Upper lobe of left lung (tissue), 6 donors: Measurements from ENCODE around the gene MBOAT1. TPM values are rescaled to one million over a fixed set of nuclear protein-coding genes. Genes with fewer than 3 reads are reported as not detected.

Experiments used
- ATAC-seq, 2 donors: fragments of 200-7000 bp; cut with Tn5 transposase; one replicate each; pipeline ENCODE4 v1.9.1; 2022; ENCODE audit warnings: mild to moderate bottlenecking in 2 of 2, moderate library complexity in 2 of 2; ENCODE audit not compliant: low FRiP score in 2 of 2
- DNase-seq, 2 donors: peaks; one replicate each; pipeline ENCODE4 v3.0.0-alpha.2; 2019 to 2020
- H3K27ac ChIP-seq, 4 donors: fragments of 200-600 bp; sonication (generic); one replicate each; pipeline ENCODE4 v1.5.1; 2016 to 2019
- H3K27me3 ChIP-seq, 4 donors: fragments of 200-600 bp; sonication (generic); one replicate each; pipeline ENCODE4 v1.5.1; 2017 to 2019
- H3K36me3 ChIP-seq, 4 donors: fragments of 200-600 bp; sonication (generic); one replicate each; pipeline ENCODE4 v1.5.1; 2016 to 2019
- H3K4me1 ChIP-seq, 4 donors: fragments of 200-600 bp; sonication (generic); one replicate each; pipeline ENCODE4 v1.5.1; 2018 to 2019
- H3K4me3 ChIP-seq, 4 donors: fragments of 200-600 bp; sonication (generic); one replicate each; pipeline ENCODE4 v1.5.1; 2017 to 2019; ENCODE audit warnings: mild to moderate bottlenecking in 2 of 4, moderate library complexity in 1 of 4
- H3K9me3 ChIP-seq, 4 donors: fragments of 200-600 bp; sonication (generic); one replicate each; pipeline ENCODE4 v1.5.1; 2018 to 2019
- EP300 ChIP-seq, 4 donors: sonication (generic); formaldehyde crosslinking; IDR thresholded peaks; one replicate each; pipeline ENCODE4 v1.5.1; 2017; ENCODE audit warnings: antibody characterized with exemption in 4 of 4, control low read depth in 2 of 4
- POLR2A ChIP-seq, 4 donors: fragments of 450-650 bp; IDR thresholded peaks; one replicate each; pipeline ENCODE4 v1.5.1; 2016 to 2017; ENCODE audit warnings: antibody characterized with exemption in 4 of 4, mild to moderate bottlenecking in 2 of 4
- POLR2AphosphoS5 ChIP-seq, 2 donors: sonication (generic); formaldehyde crosslinking; IDR thresholded peaks; one replicate each; pipeline ENCODE4 v1.5.1; 2017; ENCODE audit warnings: antibody characterized with exemption in 2 of 2
- WGBS, 2 donors: methylation state at CpG; one replicate each; pipeline ENCODE4 v1.1.5; 2017 to 2018; 5-methylcytosine and 5-hydroxymethylcytosine counted together
- total RNA-seq, 6 donors: library from RNA; depleted of rRNA in 4 of 6; stranded (reverse); fragments of >200 nt in 4 of 6; gene quantifications; one replicate each; pipeline versions ENCODE4 v1.1.0 to v1.2.1, GENCODE V29; 2016 to 2021
- TF ChIP-seq, protein P1 (sequence below), 6 experiments: fragments of 450-650 bp in 4 of 6; fragments of 200-600 bp in 2 of 6; sonication (generic) in 2 of 6; IDR thresholded peaks; one replicate each; pipeline ENCODE4 v1.5.1; 2016 to 2019; ENCODE audit warnings: antibody characterized with exemption in 6 of 6
- donor health status: DM: no; HTN: no; CAD: no; lungs with moderate emphysema.
- donor health status: DM: no; HTN: yes; CAD: no; lungs with severe emphysema.

Gene MBOAT1, protein sequence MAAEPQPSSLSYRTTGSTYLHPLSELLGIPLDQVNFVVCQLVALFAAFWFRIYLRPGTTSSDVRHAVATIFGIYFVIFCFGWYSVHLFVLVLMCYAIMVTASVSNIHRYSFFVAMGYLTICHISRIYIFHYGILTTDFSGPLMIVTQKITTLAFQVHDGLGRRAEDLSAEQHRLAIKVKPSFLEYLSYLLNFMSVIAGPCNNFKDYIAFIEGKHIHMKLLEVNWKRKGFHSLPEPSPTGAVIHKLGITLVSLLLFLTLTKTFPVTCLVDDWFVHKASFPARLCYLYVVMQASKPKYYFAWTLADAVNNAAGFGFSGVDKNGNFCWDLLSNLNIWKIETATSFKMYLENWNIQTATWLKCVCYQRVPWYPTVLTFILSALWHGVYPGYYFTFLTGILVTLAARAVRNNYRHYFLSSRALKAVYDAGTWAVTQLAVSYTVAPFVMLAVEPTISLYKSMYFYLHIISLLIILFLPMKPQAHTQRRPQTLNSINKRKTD
- 10 to 100 TPM in 4 of 6 donors, 1 to 10 TPM in 2; 4.2 to 17.5 (median 12.2) TPM for total RNA-seq

DNA sequence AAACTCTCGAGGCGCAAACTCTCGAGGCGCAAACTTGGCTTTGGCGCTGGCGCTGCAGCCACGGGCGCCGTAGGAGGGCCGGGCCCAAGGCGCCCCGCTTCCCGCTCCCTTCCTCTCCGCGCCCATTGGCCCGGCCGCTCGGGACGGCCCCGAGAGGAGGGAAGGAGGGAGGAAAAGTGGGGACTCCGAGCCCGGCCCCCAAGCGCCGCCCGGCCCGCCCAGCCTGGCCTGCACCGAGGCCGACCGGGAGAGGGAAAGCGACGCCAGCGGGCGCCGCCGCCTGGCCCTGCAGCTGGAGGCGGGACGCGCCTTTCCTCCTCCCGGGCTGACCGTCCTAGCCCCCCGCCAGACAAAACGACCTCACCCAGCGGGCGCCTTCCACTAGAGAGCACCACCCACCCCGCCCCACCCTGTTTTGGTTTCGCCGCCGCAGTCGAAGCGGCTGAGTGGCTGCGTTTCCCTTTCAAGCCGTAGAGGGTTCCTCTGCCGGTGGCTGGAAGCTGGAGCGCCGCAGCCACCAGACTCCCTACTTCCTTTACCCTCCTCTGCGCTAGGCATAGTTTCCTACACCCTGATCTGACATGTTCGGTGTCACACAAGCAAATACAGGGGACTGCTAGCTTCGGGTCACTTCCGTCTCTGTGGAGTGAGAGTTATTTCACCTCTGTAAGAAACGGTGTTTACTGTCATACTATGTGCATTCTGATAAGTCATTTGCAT is at the start of gene MBOAT1:
Gene MBOAT1 (minus strand): TSS at position 78 of the 720 bp plus-strand sequence. CDS start 235 bp downstream, outside the sequence.
- H3K36me3 ChIP-seq: no peaks in the 10 kb centered on the region
- ATAC-seq: peak; percentile 98
- peak; percentile 92 to 98 for DNase-seq
- H3K4me1 ChIP-seq: peaks cover 23 to 41% (median 32%) of the 10 kb centered on the region in 4 donors
- H3K9me3 ChIP-seq: no peaks in the 10 kb centered on the region
- H3K4me3 ChIP-seq: peak within 1 kb of the TSS; percentile 51 to 93 (median 82)
- TF ChIP-seq, protein P1, sequence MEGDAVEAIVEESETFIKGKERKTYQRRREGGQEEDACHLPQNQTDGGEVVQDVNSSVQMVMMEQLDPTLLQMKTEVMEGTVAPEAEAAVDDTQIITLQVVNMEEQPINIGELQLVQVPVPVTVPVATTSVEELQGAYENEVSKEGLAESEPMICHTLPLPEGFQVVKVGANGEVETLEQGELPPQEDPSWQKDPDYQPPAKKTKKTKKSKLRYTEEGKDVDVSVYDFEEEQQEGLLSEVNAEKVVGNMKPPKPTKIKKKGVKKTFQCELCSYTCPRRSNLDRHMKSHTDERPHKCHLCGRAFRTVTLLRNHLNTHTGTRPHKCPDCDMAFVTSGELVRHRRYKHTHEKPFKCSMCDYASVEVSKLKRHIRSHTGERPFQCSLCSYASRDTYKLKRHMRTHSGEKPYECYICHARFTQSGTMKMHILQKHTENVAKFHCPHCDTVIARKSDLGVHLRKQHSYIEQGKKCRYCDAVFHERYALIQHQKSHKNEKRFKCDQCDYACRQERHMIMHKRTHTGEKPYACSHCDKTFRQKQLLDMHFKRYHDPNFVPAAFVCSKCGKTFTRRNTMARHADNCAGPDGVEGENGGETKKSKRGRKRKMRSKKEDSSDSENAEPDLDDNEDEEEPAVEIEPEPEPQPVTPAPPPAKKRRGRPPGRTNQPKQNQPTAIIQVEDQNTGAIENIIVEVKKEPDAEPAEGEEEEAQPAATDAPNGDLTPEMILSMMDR (IDR thresholded peaks at IDR 0.05): peak in 3 of 6 experiments; percentile 18 to 37 (median 26)
- TF ChIP-seq POLR2AphosphoS5 (IDR thresholded peaks at IDR 0.05): peak; percentile 65 to 71
- no peak for TF ChIP-seq EP300 (IDR thresholded peaks at IDR 0.05)
- peak in 3 of 4 donors; percentile 53 to 87 (median 56) for TF ChIP-seq POLR2A (IDR thresholded peaks at IDR 0.05)
- H3K27ac ChIP-seq: peak within 1 kb of the TSS; percentile 86 to 94 (median 92)
- WGBS, 2 donors: 0% methylated on average over 18 to 29 of the region's 60 CpGs
- no peaks in the 10 kb centered on the region for H3K27me3 ChIP-seq

DNA sequence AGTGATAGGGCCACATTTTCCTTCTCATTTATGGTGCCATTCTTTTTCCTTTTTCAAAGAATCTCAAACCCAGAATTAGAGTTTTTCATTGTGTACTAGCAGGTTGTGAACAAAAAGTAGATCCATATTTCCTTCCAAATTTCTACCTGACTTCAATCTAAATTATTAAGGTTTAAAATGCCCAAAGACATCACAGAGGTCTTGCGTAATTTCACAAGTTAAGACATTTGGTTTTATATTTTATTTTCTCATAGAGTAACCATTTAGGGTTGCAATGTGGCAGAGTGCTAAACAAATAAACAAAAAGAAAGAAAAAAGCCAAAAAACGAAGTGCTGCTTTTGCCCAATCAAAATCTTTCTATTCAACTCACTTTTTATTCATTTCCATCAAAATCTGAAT is 49.4 kb upstream of the MBOAT1 start:
- no peak overlapping the region for H3K4me3 ChIP-seq
- TF ChIP-seq POLR2A (IDR thresholded peaks at IDR 0.05) (no peak), POLR2AphosphoS5 (IDR thresholded peaks at IDR 0.05) (no peak), EP300 (IDR thresholded peaks at IDR 0.05) (no peak)
- TF ChIP-seq, protein P1 (IDR thresholded peaks at IDR 0.05): no peak

DNA sequence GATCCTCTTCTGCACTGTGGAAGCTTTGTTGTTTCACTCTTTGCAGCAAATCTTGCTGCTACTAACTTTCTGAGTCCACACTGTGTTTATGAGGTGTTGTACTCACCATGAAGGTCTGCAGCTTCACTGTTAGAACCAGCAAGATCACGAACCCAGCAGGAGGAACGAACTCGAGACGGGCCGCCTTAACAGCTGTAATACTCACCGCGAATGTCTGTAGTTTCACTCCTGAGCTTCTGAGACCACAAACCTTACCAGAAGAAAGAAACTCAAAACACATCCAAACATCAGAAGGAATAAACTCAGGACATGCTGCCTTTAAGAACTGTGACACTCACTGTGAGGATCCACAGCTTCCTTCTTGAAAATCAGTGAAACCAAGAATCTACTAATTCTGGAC is 48.1 kb upstream of the MBOAT1 start:
- no peaks in the 10 kb centered on the region for H3K4me1 ChIP-seq
- ATAC-seq (no peak), DNase-seq (no peak)
- H3K27me3 ChIP-seq: no peaks in the 10 kb centered on the region
- WGBS, 2 donors: 84 to 88% methylated on average over 7 of the region's 7 CpGs
- peaks cover 0 to 6% (median 0%) of the 10 kb centered on the region in 4 donors for H3K9me3 ChIP-seq
- H3K4me3 ChIP-seq: no peak overlapping the region
- no peaks in the 10 kb centered on the region for H3K36me3 ChIP-seq
- TF ChIP-seq EP300 (IDR thresholded peaks at IDR 0.05) (no peak), POLR2A (IDR thresholded peaks at IDR 0.05) (no peak), POLR2AphosphoS5 (IDR thresholded peaks at IDR 0.05) (no peak)
- TF ChIP-seq, protein P1 (IDR thresholded peaks at IDR 0.05): no peak
- H3K27ac ChIP-seq: no peak overlapping the region

More for the DNA sequence above, 49.4 kb upstream of the MBOAT1 start:
- H3K9me3 ChIP-seq: peaks cover 0 to 6% (median 0%) of the 10 kb centered on the region in 4 donors
- no peak overlapping the region for H3K27ac ChIP-seq
- 73 to 82% methylated on average over 2 of the region's 2 CpGs for WGBS, 2 donors
- no peaks in the 10 kb centered on the region for H3K4me1 ChIP-seq
- H3K27me3 ChIP-seq: no peaks in the 10 kb centered on the region
- H3K36me3 ChIP-seq: no peaks in the 10 kb centered on the region
- DNase-seq (no peak), ATAC-seq (no peak)

DNA sequence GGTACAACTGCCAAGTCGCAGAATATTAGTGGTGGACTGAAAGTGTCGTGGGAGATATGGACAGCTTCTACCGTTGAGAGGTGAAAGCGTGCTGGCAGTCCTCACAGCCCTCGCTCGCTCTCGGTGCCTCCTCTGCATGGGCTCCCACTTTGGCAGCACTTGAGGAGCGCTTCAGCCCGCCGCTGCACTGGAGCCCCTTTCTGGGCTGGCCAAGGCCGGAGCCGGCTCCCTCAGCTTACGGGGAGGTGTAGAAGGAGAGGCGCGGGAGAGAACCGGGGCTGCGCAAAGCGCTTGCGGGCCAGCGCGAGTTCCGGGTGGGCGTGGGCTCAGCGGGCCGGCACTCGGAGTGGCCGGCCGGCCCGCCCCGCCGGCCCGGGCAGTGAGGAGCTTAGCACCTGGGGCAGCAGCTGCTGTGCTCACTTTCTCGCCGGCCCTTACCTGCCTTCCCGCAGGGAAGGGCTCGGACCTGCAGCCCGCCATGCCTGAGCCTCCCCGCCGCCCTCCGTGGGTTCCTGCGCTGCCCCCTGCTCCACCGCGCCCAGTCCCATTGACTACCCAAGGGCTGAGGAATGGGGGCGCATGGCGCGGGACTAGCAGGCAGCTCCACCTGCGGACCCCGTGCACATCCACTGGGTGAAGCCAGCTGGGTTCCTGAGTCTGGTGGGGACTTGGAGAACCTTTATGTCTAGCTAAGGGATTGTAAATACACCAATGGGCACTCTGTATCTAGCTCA is 47.2 kb upstream of the MBOAT1 start:
- H3K4me3 ChIP-seq: no peak overlapping the region
- 95 to 96% methylated on average over 18 to 48 of the region's 48 CpGs for WGBS, 2 donors
- TF ChIP-seq POLR2AphosphoS5 (IDR thresholded peaks at IDR 0.05) (no peak), POLR2A (IDR thresholded peaks at IDR 0.05) (no peak), EP300 (IDR thresholded peaks at IDR 0.05) (no peak)
- TF ChIP-seq, protein P1 (IDR thresholded peaks at IDR 0.05): no peak
- H3K36me3 ChIP-seq: no peaks in the 10 kb centered on the region
- H3K27ac ChIP-seq: no peak overlapping the region
- DNase-seq (peak in 1 of 2 donors; percentile 74), ATAC-seq (no peak)
- no peaks in the 10 kb centered on the region for H3K4me1 ChIP-seq
- H3K27me3 ChIP-seq: no peaks in the 10 kb centered on the region
- peaks cover 0 to 6% (median 0%) of the 10 kb centered on the region in 4 donors for H3K9me3 ChIP-seq
